H1 (cell line): ENCODE results near the gene KCNC3. TPM values are rescaled to one million over a fixed set of nuclear protein-coding genes. Genes with fewer than 3 reads are reported as not detected.

Source experiments
- EP300 ChIP-seq, 2 experiments: IDR thresholded peaks; 1 replicate in 1 of 2; 2 replicates in 1 of 2; pipeline ENCODE4 v1.6.1; 2011 to 2012; ENCODE audit warnings: low read depth in 2 of 2, low read length in 2 of 2, mild to moderate bottlenecking in 2 of 2, borderline replicate concordance in 1 of 2, inconsistent platforms in 1 of 2, moderate library complexity in 1 of 2
- FOSL1 ChIP-seq: IDR thresholded peaks from 2 replicates; pipeline ENCODE4 v1.6.1; 2011; ENCODE audit warnings: mild to moderate bottlenecking, low read depth, low read length, moderate library complexity; ENCODE audit not compliant: insufficient read depth
- RNF2 ChIP-seq: fragments of 200-900, 300-1000 bp; sonication (generic); IDR thresholded peaks from 2 replicates; pipeline ENCODE4 v1.7.1; 2016; ENCODE audit warnings: borderline replicate concordance, low read depth, mild to moderate bottlenecking, antibody characterized with exemption, low read length; ENCODE audit not compliant: poor library complexity, severe bottlenecking; ENCODE audit errors: missing control alignments
- SIRT6 ChIP-seq: IDR thresholded peaks from one replicate; pipeline ENCODE4 v1.7.1; 2012; ENCODE audit warnings: low read length, inconsistent platforms
- SUZ12 ChIP-seq: fragments of 200-600 bp; sonication (generic); IDR thresholded peaks from 2 replicates; pipeline ENCODE4 v1.6.1; 2012; ENCODE audit warnings: mild to moderate bottlenecking, inconsistent platforms, low read length, moderate library complexity, mixed read lengths
- TAF1 ChIP-seq: IDR thresholded peaks from 2 replicates; pipeline ENCODE4 v1.6.1; 2011; ENCODE audit warnings: mild to moderate bottlenecking, low read depth, low read length
- polyA plus RNA-seq, 7 experiments: library from polyadenylated mRNA; depleted of rRNA in 3 of 7; stranded (reverse) in 5 of 7; unstranded in 2 of 7; fragments of >200 nt in 5 of 7; fragments of 200-250 nt in 2 of 7; gene quantifications; 1 replicate in 5 of 7; 2 replicates in 1 of 7; 4 replicates in 1 of 7; pipeline versions ENCODE4 v1.2.1 to v1.2.3, GENCODE V29; 2011 to 2013; ENCODE audit warnings: missing spikeins in 2 of 7, mixed read lengths in 2 of 7
- total RNA-seq: library from RNA; stranded (reverse); fragmentation: NEBNext Ultra II Directional; extraction: Animal tissue kit (Norgen Biotek cat#: 25700); gene quantifications from 2 replicates; pipeline ENCODE4 v1.2.1, GENCODE V29; 2021

KCNC3 gene
- total and polyA plus RNA-seq, 2 of the 8 experiments (the other 6 are each of a cell fraction or from before 2014, with no cell fraction given) = 3.9 to 7.2 TPM

- TF ChIP-seq FOSL1 = no peak
- no peak for TF ChIP-seq SIRT6
- no peak for TF ChIP-seq SUZ12
- no peak for TF ChIP-seq EP300 (IDR thresholded peaks at IDR 0.05; ENCODE audit: borderline replicate concordance in 1 of 2, low read depth in 2 of 2, low read length in 2 of 2)
- TF ChIP-seq RNF2 = no peak
- TF ChIP-seq TAF1 = no peak
- TF ChIP-seq, all 59 proteins: peak for 0
Observed at GRCh38 chr19:50300051-50300450, 29.1 kb downstream of the KCNC3 start (continued).
